ENCODE data around the gene MYADM.

DNA sequence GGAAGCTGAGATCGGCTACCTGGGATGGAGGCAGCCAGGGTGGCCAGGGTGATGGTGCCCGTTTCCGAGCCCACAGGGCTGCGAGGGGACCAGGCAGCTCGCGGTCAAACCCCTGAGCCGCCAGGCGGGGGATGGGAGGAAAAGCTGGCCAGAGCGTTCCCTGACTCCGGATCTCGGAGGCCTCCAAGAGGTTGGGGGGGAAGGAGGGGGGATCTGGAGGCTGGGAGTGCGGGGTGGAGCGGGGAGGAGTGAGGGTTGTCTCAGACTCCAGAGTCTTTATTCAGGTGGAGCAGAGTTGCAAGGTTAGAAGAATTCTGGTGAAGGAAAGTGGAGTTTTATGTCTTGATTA, 42.5 kb downstream of the MYADM start:
- no peak for TF ChIP-seq SMC3 (conservative IDR thresholded peaks at IDR 0.05; ENCODE audit: poor library complexity)
- no peak for TF ChIP-seq POLR2AphosphoS5 (IDR thresholded peaks at IDR 0.05)
- TF ChIP-seq, protein P1, sequence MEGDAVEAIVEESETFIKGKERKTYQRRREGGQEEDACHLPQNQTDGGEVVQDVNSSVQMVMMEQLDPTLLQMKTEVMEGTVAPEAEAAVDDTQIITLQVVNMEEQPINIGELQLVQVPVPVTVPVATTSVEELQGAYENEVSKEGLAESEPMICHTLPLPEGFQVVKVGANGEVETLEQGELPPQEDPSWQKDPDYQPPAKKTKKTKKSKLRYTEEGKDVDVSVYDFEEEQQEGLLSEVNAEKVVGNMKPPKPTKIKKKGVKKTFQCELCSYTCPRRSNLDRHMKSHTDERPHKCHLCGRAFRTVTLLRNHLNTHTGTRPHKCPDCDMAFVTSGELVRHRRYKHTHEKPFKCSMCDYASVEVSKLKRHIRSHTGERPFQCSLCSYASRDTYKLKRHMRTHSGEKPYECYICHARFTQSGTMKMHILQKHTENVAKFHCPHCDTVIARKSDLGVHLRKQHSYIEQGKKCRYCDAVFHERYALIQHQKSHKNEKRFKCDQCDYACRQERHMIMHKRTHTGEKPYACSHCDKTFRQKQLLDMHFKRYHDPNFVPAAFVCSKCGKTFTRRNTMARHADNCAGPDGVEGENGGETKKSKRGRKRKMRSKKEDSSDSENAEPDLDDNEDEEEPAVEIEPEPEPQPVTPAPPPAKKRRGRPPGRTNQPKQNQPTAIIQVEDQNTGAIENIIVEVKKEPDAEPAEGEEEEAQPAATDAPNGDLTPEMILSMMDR (IDR thresholded peaks at IDR 0.05; ENCODE audit: poor library complexity, severe bottlenecking): no peak
- no peak for TF ChIP-seq MXI1 (conservative IDR thresholded peaks at IDR 0.05; ENCODE audit: poor library complexity, severe bottlenecking)

Measured in neural cell (in vitro differentiated cells).